ENCODE measurements around the gene METTL16.

The METTL16 gene

GRCh38 chr17:2435862-2436261, 75.8 kb downstream of the METTL16 start:
- in situ Hi-C loops (cut with HindIII; ENCODE audit: low sequenced_read_pairs), result no loop called here
- no peak for DNase-seq (ENCODE audit: low read depth)
- TF ChIP-seq CTCF (IDR thresholded peaks at IDR 0.05; ENCODE audit: low read depth, low read length, missing control alignments), result no peak
- no peak overlapping the region for H3K4me3 ChIP-seq (ENCODE audit: low read depth, low read length)

- in situ Hi-C loops (cut with HindIII; ENCODE audit: low sequenced_read_pairs), result no loop called here
- TF ChIP-seq CTCF (IDR thresholded peaks at IDR 0.05; ENCODE audit: low read depth, low read length, missing control alignments), result no peak
- no peak for DNase-seq (ENCODE audit: low read depth)
- no peak overlapping the region for H3K4me3 ChIP-seq (ENCODE audit: low read depth, low read length)
Measured at GRCh38 chr17:2435181-2435741, 76.4 kb downstream of the METTL16 start.

- no peak for DNase-seq (ENCODE audit: low read depth)
- TF ChIP-seq CTCF (IDR thresholded peaks at IDR 0.05; ENCODE audit: low read depth, low read length, missing control alignments), result no peak
- in situ Hi-C loops (cut with HindIII; ENCODE audit: low sequenced_read_pairs), result no loop called here
- H3K4me3 ChIP-seq (ENCODE audit: low read depth, low read length), result no peak overlapping the region
Measured at GRCh38 chr17:2433696-2434095, 78.0 kb downstream of the METTL16 start.

DNA sequence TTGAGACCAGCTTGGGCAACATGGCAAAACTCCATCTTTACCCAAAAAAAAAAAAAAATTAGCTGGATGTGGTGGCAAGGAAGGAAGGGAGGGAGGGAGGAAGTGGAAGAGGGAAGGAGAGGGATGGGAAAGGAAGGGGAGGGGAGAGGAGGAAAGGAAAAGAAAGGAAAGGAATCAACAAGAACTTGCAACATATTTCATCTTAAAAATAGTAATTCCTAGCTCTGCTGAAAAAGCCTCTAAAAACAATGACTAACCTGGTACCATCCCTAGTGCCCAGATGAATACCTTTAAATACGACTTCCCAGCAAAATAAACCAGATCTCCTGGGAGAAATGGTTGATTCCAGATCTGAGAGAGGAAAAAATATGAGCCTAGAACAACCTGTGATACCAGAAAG, 83.8 kb downstream of the METTL16 start:
- no peak for TF ChIP-seq CTCF (IDR thresholded peaks at IDR 0.05; ENCODE audit: low read depth, low read length, missing control alignments)

GRCh38 chr17:2427215-2427614, 84.5 kb downstream of the METTL16 start:
- no peak overlapping the region for H3K4me3 ChIP-seq (ENCODE audit: low read depth, low read length)
- DNase-seq (ENCODE audit: low read depth), result no peak
- no peak for TF ChIP-seq CTCF (IDR thresholded peaks at IDR 0.05; ENCODE audit: low read depth, low read length, missing control alignments)
- in situ Hi-C loops (cut with HindIII; ENCODE audit: low sequenced_read_pairs), result no loop called here

More for the DNA sequence above, 83.8 kb downstream of the METTL16 start:
- H3K4me3 ChIP-seq (ENCODE audit: low read depth, low read length), result no peak overlapping the region
- DNase-seq (ENCODE audit: low read depth), result no peak
- in situ Hi-C loops (cut with HindIII; ENCODE audit: low sequenced_read_pairs), result no loop called here

DNA sequence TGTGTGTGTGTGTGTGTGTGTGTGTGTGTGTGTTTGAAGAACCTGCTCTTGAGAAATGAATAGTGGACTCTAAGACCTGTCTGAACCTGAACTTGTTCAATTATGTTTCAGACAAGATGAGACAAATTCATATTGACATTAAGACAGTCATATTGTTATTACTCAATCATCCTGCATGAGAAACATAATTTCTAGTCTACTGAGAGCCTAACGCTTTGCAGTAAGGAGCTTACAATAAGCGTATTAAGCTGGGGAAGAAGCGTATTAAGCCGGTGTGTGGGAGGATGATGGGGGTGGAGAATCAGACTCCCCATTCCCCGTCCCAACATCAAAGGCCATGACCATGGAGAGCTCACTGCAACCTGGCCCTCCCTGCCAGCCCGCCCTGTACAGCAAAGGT, 88.4 kb downstream of the METTL16 start:
- in situ Hi-C loops (cut with HindIII; ENCODE audit: low sequenced_read_pairs), result no loop called here
- no peak for TF ChIP-seq CTCF (IDR thresholded peaks at IDR 0.05; ENCODE audit: low read depth, low read length, missing control alignments)
- no peak for DNase-seq (ENCODE audit: low read depth)
- no peak overlapping the region for H3K4me3 ChIP-seq (ENCODE audit: low read depth, low read length)
